ENCODE data around the gene CUEDC1.

DNA sequence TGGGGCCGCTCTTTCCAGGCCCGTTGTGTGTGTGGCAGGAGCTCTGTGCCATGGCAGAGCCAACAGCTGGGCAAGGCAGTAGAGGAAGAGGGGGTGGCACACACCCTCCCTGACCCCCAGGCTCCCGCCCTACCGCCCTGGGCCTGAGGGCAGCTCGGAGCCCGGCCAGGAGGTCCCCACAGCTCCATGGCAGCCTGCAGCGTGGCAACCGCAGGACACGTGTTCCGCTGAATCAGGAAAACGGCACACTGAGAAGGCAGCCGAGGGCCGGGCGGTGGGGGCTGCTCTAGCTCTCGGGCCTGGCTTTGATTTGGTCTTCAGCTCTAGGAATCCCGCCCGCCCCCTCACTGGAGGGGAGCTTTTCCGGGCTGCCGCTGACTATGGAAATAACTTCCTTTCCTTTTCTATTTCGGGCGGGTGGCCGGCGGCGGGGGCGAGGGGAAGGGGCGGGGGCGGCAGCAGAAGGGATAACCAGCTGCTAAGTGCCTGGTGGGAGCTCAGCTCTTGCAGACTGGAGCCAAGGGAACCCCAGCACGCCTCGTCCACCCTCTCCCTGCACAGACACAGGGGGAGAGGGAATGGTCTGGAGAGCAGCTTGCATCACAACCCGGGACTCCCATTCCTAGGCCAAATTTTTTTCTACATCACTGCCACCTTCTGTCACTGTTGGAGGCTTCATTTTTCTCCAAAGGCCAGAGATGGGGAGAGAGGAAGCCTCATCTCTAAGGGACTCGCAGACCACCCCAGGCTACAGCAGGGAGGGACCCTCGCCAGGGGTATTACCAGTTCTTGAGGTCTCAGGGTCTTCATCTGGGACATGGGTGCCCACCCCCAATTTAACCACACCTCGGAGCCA is 80.5 kb downstream of the CUEDC1 start:
- TF ChIP-seq, protein P1, sequence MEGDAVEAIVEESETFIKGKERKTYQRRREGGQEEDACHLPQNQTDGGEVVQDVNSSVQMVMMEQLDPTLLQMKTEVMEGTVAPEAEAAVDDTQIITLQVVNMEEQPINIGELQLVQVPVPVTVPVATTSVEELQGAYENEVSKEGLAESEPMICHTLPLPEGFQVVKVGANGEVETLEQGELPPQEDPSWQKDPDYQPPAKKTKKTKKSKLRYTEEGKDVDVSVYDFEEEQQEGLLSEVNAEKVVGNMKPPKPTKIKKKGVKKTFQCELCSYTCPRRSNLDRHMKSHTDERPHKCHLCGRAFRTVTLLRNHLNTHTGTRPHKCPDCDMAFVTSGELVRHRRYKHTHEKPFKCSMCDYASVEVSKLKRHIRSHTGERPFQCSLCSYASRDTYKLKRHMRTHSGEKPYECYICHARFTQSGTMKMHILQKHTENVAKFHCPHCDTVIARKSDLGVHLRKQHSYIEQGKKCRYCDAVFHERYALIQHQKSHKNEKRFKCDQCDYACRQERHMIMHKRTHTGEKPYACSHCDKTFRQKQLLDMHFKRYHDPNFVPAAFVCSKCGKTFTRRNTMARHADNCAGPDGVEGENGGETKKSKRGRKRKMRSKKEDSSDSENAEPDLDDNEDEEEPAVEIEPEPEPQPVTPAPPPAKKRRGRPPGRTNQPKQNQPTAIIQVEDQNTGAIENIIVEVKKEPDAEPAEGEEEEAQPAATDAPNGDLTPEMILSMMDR (conservative IDR thresholded peaks at IDR 0.05) = no peak
- no peak for TF ChIP-seq EZH2 (IDR thresholded peaks at IDR 0.05; ENCODE audit: low read depth)

All from PC-9 (cell line).